ENCODE measurements around the gene PPM1L.

- no peak for TF ChIP-seq CTCF (IDR thresholded peaks at IDR 0.05; ENCODE audit: insufficient read depth, low read length)
- no peak for TF ChIP-seq REST (IDR thresholded peaks at IDR 0.05; ENCODE audit: insufficient replicate concordance, low read depth)
- TF ChIP-seq POLR2AphosphoS5 (IDR thresholded peaks at IDR 0.05; ENCODE audit: low read depth) = no peak
- no peak for TF ChIP-seq GABPA (IDR thresholded peaks at IDR 0.05; ENCODE audit: low read depth)
- no peak for TF ChIP-seq SPI1 (IDR thresholded peaks at IDR 0.05; ENCODE audit: borderline replicate concordance, low read depth)
These were observed 275.1 kb downstream of the PPM1L start for GRCh38 chr3:161031134-161031533.
